Inferior parietal cortex (tissue), 1 donor: ENCODE results near the gene NFYA.
"Not testable (repeated sequence)": the region's sequence is repeated elsewhere in the genome, so short reads cannot be mapped to it uniquely, and the experiment has no call there.

Experiments
- DNase-seq: peaks from one replicate; pipeline ENCODE4 v3.0.0-alpha.2; 2016; ENCODE audit errors: extremely low spot score

The NFYA gene

DNA sequence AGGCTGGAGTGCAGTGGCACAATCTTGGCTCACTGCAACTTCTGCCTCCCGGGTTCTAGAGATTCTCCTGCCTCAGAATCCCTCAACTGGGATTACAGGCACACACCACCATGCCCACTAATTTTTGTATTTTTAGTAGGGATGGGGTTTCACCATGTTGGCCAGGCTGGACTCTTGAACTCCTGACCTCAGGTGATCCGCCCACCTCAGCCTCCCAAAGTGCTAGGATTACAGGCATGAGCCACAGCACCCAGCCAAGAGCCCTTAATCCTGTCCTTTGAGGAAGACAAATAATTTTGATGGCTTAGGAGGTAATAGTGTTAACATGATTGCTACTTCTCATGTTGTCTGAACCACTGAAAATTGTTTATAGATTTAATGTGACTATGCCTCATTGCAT, 42.3 kb downstream of the NFYA start:
- not testable (repeated sequence) for DNase-seq

DNA sequence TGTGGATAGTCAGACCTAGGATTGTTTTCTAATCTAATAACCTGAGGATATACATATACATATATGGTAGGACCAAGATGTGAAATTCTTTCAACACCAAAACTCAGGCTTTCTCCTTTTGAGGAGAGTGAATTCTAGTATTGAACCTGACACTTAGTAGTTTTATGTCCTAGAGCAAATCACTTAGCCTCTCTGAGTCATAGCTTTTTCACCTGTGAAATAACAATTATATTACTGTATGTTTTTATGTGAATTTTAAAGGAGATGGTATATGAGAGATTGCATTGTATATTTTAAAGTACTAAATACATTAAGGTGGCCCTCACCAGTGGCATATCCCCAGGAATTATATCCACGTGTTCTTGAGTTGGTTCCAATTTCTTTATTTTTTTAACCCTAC, 46.7 kb downstream of the NFYA start:
- no peak for DNase-seq

DNA sequence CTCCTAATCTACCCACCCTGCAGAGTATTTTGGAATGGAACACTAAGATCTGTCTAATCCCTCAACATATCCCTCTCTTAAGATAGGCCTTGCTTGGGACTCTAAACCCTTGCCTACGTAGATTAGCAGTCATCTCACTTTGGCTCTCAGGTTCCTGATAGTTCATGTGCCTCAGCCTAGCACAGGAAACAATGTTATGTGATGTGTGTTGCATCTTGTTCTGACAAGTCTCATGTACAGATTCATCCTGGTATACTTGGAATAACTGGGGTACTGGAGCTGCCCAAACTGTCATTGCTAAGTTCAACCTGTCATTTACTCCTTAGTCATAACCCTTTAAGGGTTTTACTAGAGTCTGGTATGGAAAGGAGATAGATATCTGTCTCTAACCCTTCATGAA, 47.3 kb downstream of the NFYA start:
- DNase-seq = no peak

DNA sequence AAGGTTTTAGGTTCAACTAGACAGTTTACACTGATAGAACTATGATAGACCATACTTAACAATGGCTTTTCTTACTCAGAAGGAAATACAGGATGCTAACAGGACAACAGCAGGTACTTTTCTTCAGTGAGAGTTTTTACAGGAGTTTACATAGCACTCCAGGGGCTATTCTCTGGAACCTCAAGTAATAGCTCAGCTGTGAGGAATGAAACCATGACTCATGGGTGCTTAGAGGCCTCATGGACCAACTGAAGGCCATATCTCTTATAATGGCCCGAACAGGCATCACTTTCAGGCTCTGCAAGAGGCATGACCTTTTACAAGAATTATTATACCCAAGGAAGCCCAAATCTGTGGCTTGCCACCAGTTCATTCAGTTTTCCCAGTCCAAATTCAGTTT, 49.6 kb downstream of the NFYA start:
- no peak for DNase-seq

DNA sequence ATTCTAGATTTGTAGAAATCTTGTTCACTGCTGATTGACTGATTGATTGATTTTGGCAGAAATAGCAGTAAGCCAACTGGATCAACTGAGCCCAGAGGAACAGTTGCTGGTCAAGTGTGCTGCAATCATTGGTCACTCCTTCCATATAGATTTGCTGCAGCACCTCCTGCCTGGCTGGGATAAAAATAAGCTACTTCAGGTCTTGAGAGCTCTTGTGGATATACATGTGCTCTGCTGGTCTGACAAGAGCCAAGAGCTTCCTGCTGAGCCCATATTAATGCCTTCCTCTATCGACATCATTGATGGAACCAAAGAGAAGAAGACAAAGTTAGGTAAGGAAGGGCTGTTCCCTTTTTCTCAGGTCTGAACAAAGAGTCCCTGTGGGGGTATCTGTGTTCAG, 50.1 kb downstream of the NFYA start:
- no peak for DNase-seq

DNA sequence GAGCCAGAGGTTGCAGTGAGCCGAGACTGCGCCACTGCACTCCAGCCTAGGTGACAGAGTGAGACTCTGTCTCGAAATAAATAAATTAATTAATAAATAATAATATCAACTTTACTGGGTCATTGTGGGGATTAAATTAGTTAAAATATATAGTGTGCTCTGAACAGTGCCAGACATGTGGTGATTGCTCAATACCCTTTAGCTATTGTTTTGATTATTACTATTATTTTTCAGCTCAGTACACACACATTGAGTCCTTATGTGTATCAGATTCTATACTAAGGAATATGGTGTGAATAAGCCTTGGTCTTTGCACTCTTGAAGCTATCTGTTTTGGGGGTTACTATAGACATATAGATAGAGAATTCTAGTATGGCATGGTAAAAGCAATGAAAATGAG, 52.5 kb downstream of the NFYA start:
- no peak for DNase-seq

DNA sequence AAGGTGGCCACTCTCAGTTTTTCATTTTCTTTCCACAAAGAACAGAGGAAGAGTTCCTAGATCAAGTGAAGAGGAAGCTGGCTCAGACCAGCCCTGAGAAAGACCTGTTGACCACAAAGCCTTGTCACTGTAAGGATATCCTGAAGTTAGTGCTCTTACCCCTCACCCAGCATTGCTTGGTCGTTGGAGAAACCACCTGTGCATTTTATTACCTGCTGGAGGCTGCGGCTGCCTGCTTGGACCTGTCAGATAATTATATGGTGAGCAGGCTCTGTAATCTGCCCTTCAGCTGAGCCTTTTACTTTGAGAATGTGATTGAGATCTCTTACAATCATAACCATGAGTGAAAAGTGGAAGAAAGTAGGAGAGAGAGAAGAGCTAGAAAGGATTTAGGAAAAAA, 59.5 kb downstream of the NFYA start:
- no peak for DNase-seq

DNA sequence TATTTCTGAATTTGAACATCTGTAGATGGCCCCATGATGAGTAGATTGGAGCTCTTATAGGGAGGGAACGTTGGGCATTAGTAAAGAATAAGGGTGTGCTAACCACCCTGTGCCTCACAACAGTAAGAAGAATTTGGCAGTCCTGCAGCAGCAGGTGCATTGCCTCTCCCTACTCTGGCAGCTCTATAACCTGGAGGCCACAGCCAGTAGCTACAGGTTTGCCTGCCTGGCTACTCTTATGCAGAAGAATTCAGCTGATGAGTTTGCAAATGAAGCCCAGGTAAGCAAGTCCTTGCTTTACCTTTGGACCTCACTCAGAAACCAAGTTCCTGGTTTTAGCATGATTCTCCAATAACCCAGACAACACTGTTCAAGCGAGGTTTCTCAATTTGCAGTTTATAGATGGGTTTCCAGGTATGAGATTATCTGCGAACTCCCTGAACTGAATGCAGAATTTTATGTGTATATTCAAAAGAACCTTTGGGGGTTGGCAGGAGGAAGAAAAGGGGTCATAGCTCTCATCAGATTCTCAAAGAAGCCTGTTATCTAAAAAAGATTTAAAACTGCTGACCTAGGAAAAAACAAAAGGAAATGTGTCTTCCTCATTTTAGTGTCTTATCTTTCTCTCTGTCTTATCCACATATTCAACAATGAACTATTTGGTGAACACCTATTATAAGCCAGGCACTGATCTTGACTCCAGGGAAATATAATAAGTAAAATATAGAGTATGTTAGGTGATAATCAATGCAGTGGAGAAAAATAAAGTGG, 62.5 kb downstream of the NFYA start:
- DNase-seq = no peak

DNA sequence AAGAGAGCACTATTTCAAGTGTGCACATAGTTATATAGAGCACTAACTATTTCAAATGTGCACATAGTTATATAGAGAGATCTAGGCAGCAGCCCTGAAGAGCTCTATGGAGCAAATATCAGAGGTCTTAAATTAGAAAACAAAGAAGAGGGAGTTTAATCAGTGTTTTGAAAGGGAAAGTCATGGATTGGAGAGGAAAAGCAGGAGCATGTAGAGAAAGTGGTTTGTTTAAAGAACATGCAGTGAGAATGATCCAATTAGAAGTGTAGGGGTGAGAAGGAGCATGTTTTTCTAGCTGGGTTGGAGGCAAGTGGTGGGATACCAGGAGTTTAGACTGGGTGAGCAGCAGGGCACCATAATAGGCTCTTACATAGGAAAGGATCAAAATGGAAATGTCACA, 64.1 kb downstream of the NFYA start:
- no peak for DNase-seq

DNA sequence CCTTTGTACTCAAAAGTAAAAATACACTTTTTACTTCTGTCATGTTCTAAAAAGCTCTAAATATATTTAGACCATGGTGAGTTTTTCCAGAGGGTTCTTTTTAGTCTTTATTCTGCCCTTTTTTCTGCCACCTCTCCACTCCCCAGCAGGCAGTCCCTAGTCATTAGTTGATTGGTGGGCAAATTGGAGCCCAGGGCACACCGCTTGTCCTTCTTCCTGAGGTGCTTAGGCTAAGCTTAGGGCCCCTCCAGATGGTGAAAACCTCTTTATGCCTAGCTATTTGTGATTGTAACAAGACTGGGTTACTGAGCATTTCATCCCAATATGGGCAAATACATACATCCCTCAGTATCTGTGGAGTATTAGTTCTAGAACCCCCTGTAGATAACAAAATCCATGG, 75.1 kb downstream of the NFYA start:
- DNase-seq = no peak
